PC-9 (cell line): Measurements from ENCODE around the gene TMEM43.

ENCODE experiments used
- EZH2 ChIP-seq: fragments of 200-600 bp; sonication (generic); IDR thresholded peaks from 2 replicates; pipeline ENCODE4 v1.8.0; 2017; ENCODE audit warnings: antibody characterized with exemption, low read depth
- TF ChIP-seq, protein P1 (sequence below): fragments of 200-600 bp; sonication (generic); conservative IDR thresholded peaks from 2 replicates; pipeline ENCODE4 v1.6.1; 2017; ENCODE audit warnings: mixed run types, antibody characterized with exemption, mild to moderate bottlenecking, moderate library complexity

DNA sequence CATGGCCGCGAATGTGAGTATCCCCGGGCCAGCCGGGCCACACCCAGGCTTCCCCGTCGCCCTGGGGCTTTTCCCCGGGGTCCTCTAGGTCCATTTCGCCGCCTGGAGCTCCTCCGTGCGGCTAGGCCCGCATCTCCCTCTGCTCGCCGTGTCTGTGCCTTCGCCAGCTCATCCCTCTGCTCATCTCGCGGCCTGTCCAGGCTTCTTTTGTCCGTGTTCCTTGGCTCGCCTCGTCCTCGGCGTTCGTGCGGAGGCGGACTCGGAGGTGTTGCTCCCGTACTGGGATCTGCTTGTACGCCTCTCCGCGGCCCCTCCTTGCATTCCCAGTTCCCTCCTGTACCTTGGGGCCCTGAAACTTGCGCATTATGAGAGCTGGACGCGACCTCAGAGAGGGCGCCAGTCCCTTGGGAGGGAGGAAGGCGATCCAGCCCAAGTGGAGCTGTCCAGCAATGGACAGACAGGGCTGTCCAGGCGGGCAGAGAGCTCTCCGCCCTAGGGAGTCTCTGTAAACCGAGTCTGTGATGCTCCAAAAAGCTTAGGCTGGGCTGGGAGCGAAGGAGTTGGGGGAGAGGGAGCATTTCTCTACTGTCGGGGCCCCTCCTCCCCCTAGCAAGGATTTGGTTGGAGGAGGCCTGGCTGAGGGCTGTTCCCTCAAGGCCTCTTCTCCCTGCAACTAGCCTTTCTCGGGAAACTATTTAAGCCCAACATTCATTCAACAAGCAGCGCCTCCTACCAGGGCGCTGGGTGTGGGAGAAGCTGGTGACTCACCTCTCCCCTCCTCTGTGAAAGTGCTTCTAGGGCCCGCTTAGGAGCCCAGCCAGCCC lies 553 bp downstream of the TMEM43 start:
- TF ChIP-seq, protein P1, sequence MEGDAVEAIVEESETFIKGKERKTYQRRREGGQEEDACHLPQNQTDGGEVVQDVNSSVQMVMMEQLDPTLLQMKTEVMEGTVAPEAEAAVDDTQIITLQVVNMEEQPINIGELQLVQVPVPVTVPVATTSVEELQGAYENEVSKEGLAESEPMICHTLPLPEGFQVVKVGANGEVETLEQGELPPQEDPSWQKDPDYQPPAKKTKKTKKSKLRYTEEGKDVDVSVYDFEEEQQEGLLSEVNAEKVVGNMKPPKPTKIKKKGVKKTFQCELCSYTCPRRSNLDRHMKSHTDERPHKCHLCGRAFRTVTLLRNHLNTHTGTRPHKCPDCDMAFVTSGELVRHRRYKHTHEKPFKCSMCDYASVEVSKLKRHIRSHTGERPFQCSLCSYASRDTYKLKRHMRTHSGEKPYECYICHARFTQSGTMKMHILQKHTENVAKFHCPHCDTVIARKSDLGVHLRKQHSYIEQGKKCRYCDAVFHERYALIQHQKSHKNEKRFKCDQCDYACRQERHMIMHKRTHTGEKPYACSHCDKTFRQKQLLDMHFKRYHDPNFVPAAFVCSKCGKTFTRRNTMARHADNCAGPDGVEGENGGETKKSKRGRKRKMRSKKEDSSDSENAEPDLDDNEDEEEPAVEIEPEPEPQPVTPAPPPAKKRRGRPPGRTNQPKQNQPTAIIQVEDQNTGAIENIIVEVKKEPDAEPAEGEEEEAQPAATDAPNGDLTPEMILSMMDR = no peak; the same call in 1 of the 2 replicates
- no peak for TF ChIP-seq EZH2
